Measurements from ENCODE around the gene TGFBR2. TPM values are rescaled to one million over a fixed set of nuclear protein-coding genes. Genes with fewer than 3 reads are reported as not detected.

The TGFBR2 gene
- total and polyA plus RNA-seq, 2 of the 13 experiments (the other 11 are each of a cell fraction or from before 2014, with no cell fraction given) = 82.2 to 187 TPM

GRCh38 chr3:30665539-30665938 is 59.1 kb downstream of the TGFBR2 start:
- H3K4me3 ChIP-seq (replicated peaks in 1 of 3; ENCODE audit: insufficient read depth in 1 of 3, low read depth in 2 of 3, low read length in 3 of 3) = no peak overlapping the region
- WGBS (ENCODE audit: low lambda C conversion rate) = 97% methylated on average over 2 of the region's 2 CpGs
- no peak overlapping the region for H3K4me2 ChIP-seq (ENCODE audit: low read depth, low read length)
- intact Hi-C loops (cut with micrococcal nuclease; ENCODE audit: unreplicated experiment) (no loop called here), in situ Hi-C loops (cut with HindIII; ENCODE audit: extremely low pct_ligation_motif_present, low pct_unique_long_range_greater_than_20kb) (no loop called here)
- CTCF ChIA-PET (ENCODE audit: low intra/inter-chr PET ratio, low total read pairs) = no interaction called here
- peaks cover 25 to 79% of the 10 kb centered on the region in 2 experiments for H3K36me3 ChIP-seq (replicated peaks in 1 of 2; ENCODE audit: control insufficient read depth in 1 of 2, insufficient read depth in 2 of 2, low read length in 2 of 2)
- H3K9ac ChIP-seq (ENCODE audit: insufficient read depth, low read depth, low read length) = no peak overlapping the region
- FAIRE-seq (no peak), DNase-seq (ENCODE audit: low spot score) (no peak), ATAC-seq (no peak)
- POLR2A ChIA-PET = interaction anchor here (1.3 kb wide), 1 partner anchor 60 kb away, joined by 3 read pairs; no protein-coding TSS in a partner anchor
- no peaks in the 10 kb centered on the region for H3K27me3 ChIP-seq (ENCODE audit: control insufficient read depth in 1 of 2, insufficient read depth in 2 of 2, low read length in 2 of 2)
- no TSS peak for BruUV-seq (replicated peaks)
- H3K27ac ChIP-seq (ENCODE audit: extremely low read length, insufficient read depth, low read length) = no peak overlapping the region
- TF ChIP-seq RBM22 (optimal IDR thresholded peaks at IDR 0.05; ENCODE audit: low read length) (peak; percentile 96), FOXK1 (CRISPR knock-in tag; IDR thresholded peaks at IDR 0.05; ENCODE audit: borderline replicate concordance, low read depth) (no peak), ZNF737 (CRISPR knock-in tag; IDR thresholded peaks at IDR 0.05; ENCODE audit: borderline replicate concordance) (no peak), HNRNPK (IDR thresholded peaks at IDR 0.05; ENCODE audit: low read depth, low read length, poor library complexity, severe bottlenecking) (no peak), AGO2 (optimal IDR thresholded peaks at IDR 0.05; ENCODE audit: low read depth, low read length) (no peak)
- peaks cover 73% of the 10 kb centered on the region for H3K79me2 ChIP-seq (ENCODE audit: insufficient read depth, low read length)
- no peaks in the 10 kb centered on the region for H3K9me3 ChIP-seq (ENCODE audit: low read length)
- H4K20me1 ChIP-seq (ENCODE audit: insufficient read depth, low read length) = peaks cover 58% of the 10 kb centered on the region
- no peak overlapping the region for H2AFZ ChIP-seq (ENCODE audit: low read length)
- H3K4me1 ChIP-seq (ENCODE audit: insufficient read depth, low read length) = peaks cover 16% of the 10 kb centered on the region; the same call in 1 of the 2 replicates

GRCh38 chr3:30666572-30667279 is 60.3 kb downstream of the TGFBR2 start:
- H3K27ac ChIP-seq (ENCODE audit: extremely low read length, insufficient read depth, low read length) = no peak overlapping the region
- ChIA-PET CTCF (ENCODE audit: low intra/inter-chr PET ratio, low total read pairs) (no interaction called here), POLR2A (interaction anchor here (1.2 kb wide), 1 partner anchor 25 kb away, joined by 3 read pairs; no protein-coding TSS in a partner anchor)
- FAIRE-seq = no peak
- no peak for DNase-seq (ENCODE audit: low spot score)
- H3K4me1 ChIP-seq (ENCODE audit: insufficient read depth, low read length) = peaks cover 7% of the 10 kb centered on the region; the same call in 1 of the 2 replicates
- H3K9me3 ChIP-seq (ENCODE audit: low read length) = no peaks in the 10 kb centered on the region
- H3K27me3 ChIP-seq (ENCODE audit: control insufficient read depth in 1 of 2, insufficient read depth in 2 of 2, low read length in 2 of 2) = no peaks in the 10 kb centered on the region
- peaks cover 23 to 79% of the 10 kb centered on the region in 2 experiments for H3K36me3 ChIP-seq (replicated peaks in 1 of 2; ENCODE audit: control insufficient read depth in 1 of 2, insufficient read depth in 2 of 2, low read length in 2 of 2)
- H4K20me1 ChIP-seq (ENCODE audit: insufficient read depth, low read length) = peaks cover 61% of the 10 kb centered on the region
- no peak; the same call in 2 of the 3 replicates for ATAC-seq
- 89% methylated on average over 7 of the region's 7 CpGs for WGBS (ENCODE audit: low lambda C conversion rate)
- no peak overlapping the region for H3K4me2 ChIP-seq (ENCODE audit: low read depth, low read length)
- intact Hi-C loops (cut with micrococcal nuclease; ENCODE audit: unreplicated experiment) = no loop called here
- no peak overlapping the region for H3K4me3 ChIP-seq (replicated peaks in 1 of 3; ENCODE audit: insufficient read depth in 1 of 3, low read depth in 2 of 3, low read length in 3 of 3)
- H3K9ac ChIP-seq (ENCODE audit: insufficient read depth, low read depth, low read length) = no peak overlapping the region
- no peak overlapping the region for H2AFZ ChIP-seq (ENCODE audit: low read length)
- H3K79me2 ChIP-seq (ENCODE audit: insufficient read depth, low read length) = peaks cover 70% of the 10 kb centered on the region
- in situ Hi-C loops (cut with HindIII; ENCODE audit: extremely low pct_ligation_motif_present, low pct_unique_long_range_greater_than_20kb) = no loop called here
- BruUV-seq (replicated peaks) = no TSS peak
- TF ChIP-seq ZNF766 (CRISPR knock-in tag; IDR thresholded peaks at IDR 0.05; ENCODE audit: borderline replicate concordance) = no peak
- TF ChIP-seq HINFP (CRISPR knock-in tag; IDR thresholded peaks at IDR 0.05; ENCODE audit: low read depth) = no peak
- no peak for TF ChIP-seq DNMT1 (CRISPR knock-in tag; IDR thresholded peaks at IDR 0.05)
- no peak for TF ChIP-seq CREB1 (IDR thresholded peaks at IDR 0.05)
- 0 out of 2 replicates have a peak, but pooled peaks have one; percentile 26 for TF ChIP-seq CREB1 (CRISPR knock-in tag; IDR thresholded peaks at IDR 0.05)
- no peak for TF ChIP-seq ZNF12 (CRISPR knock-in tag; IDR thresholded peaks at IDR 0.05)
- TF ChIP-seq ZXDC (CRISPR knock-in tag; IDR thresholded peaks at IDR 0.05) = no peak

Data from HepG2 (cell line).